IMR-90 (cell line): Measurements from ENCODE around the gene BHLHE23. TPM values are rescaled to one million over a fixed set of nuclear protein-coding genes. Genes with fewer than 3 reads are reported as not detected.

Experiments
- ATAC-seq: fragments of 200-7000 bp; cut with Tn5 transposase; 2 replicates; pipeline ENCODE4 v1.9.1; 2020; ENCODE audit warnings: low read depth, mild to moderate bottlenecking, moderate library complexity
- BruUV-seq: library from RNA; stranded (reverse); fragments of 400-500 nt; replicated peaks from 2 replicates; lab custom pipeline; 2021; lab: Mats Ljungman, UMichigan
- CTCF ChIA-PET: fragments of 300-600 bp; formaldehyde crosslinking; extraction: SDS; loops from one replicate; lab custom pipeline; 2021; ENCODE audit warnings: antibody characterized with exemption; lab: Yijun Ruan, JAX
- POLR2A ChIA-PET: fragments of 300-600 bp; sonication (Branson Sonifier 250); formaldehyde crosslinking; loops from one replicate; lab custom pipeline; 2022; ENCODE audit warnings: antibody characterized with exemption; ENCODE audit not compliant: unreplicated experiment; lab: Charles Lee
- DNase-seq: peaks from one replicate; pipeline ENCODE4 v3.0.0; 2013
- H2AFZ ChIP-seq: replicated peaks from 2 replicates; pipeline ENCODE3; 2013; ENCODE audit warnings: low read length, mild to moderate bottlenecking; ENCODE audit not compliant: poor library complexity
- H2AK5ac ChIP-seq: 2 replicates; pipeline ENCODE4 v1.6.1; 2013; ENCODE audit warnings: low read depth, low read length, inconsistent platforms
- H2AK9ac ChIP-seq: replicated peaks from 2 replicates; pipeline ENCODE3; 2013; ENCODE audit warnings: mild to moderate bottlenecking, low read depth, low read length, moderate library complexity; ENCODE audit not compliant: poor library complexity
- H2BK120ac ChIP-seq: 2 replicates; pipeline ENCODE4 v1.6.1; 2013; ENCODE audit warnings: low read depth, low read length, inconsistent platforms
- H2BK15ac ChIP-seq: 3 replicates; pipeline ENCODE4 v1.6.1; 2013; ENCODE audit warnings: low read depth, low read length, inconsistent platforms
- H2BK20ac ChIP-seq: 2 replicates; pipeline ENCODE4 v1.6.1; 2013; ENCODE audit warnings: low read depth, mild to moderate bottlenecking, inconsistent platforms, low read length, moderate library complexity
- H2BK5ac ChIP-seq: 2 replicates; pipeline ENCODE4 v1.6.1; 2013; ENCODE audit warnings: mild to moderate bottlenecking, low read depth, low read length, inconsistent platforms; ENCODE audit not compliant: poor library complexity, severe bottlenecking
- H3K14ac ChIP-seq: replicated peaks from 2 replicates; pipeline ENCODE4 v1.6.1; 2013; ENCODE audit warnings: low read depth, low read length, inconsistent platforms
- H3K18ac ChIP-seq: 2 replicates; pipeline ENCODE4 v1.6.1; 2013; ENCODE audit warnings: low read depth, low read length, control low read depth
- H3K23ac ChIP-seq: 2 replicates; pipeline ENCODE4 v1.6.1; 2013; ENCODE audit warnings: low read depth, low read length, inconsistent platforms
- H3K27ac ChIP-seq: 2 replicates; pipeline ENCODE4 v1.5.1; 2013; ENCODE audit warnings: mild to moderate bottlenecking, control low read depth, low read length; ENCODE audit not compliant: insufficient read depth
- H3K27me3 ChIP-seq: 2 replicates; pipeline ENCODE4 v1.6.1; 2013; ENCODE audit warnings: low read length; ENCODE audit not compliant: control insufficient read depth, insufficient read depth
- H3K36me3 ChIP-seq: 2 replicates; pipeline ENCODE4 v1.6.1; 2013; ENCODE audit warnings: low read length, mixed read lengths; ENCODE audit not compliant: control insufficient read depth, insufficient read depth
- H3K4ac ChIP-seq: 2 replicates; pipeline ENCODE4 v1.6.1; 2013; ENCODE audit warnings: low read depth, low read length, inconsistent platforms
- H3K4me1 ChIP-seq: 2 replicates; pipeline ENCODE4 v1.6.1; 2013; ENCODE audit warnings: low read length, mixed read lengths; ENCODE audit not compliant: control insufficient read depth, insufficient read depth
- H3K4me2 ChIP-seq: 2 replicates; pipeline ENCODE4 v1.6.1; 2013; ENCODE audit warnings: low read depth, mild to moderate bottlenecking, control low read depth, low read length, moderate library complexity
- H3K4me3 ChIP-seq: 2 replicates; pipeline ENCODE4 v1.5.1; 2013; ENCODE audit warnings: low read depth, mild to moderate bottlenecking, control low read depth, low read length, moderate library complexity; ENCODE audit not compliant: insufficient read depth
- H3K56ac ChIP-seq: 2 replicates; pipeline ENCODE4 v1.6.1; 2013; ENCODE audit warnings: low read length, inconsistent platforms; ENCODE audit not compliant: insufficient read depth; ENCODE audit errors: extremely low read depth
- H3K79me1 ChIP-seq, 2 experiments: 2 replicates each; pipeline ENCODE4 v1.6.1; 2013; ENCODE audit warnings: low read length in 2 of 2, inconsistent platforms in 1 of 2, low read depth in 1 of 2
- H3K9ac ChIP-seq: 2 replicates; pipeline ENCODE4 v1.6.1; 2013; ENCODE audit warnings: low read depth, low read length, control low read depth
- H3K9me1 ChIP-seq: 2 replicates; pipeline ENCODE4 v1.6.1; 2013; ENCODE audit warnings: low read length, inconsistent platforms; ENCODE audit not compliant: insufficient read depth
- H3K9me3 ChIP-seq: 2 replicates; pipeline ENCODE4 v1.6.1; 2013; ENCODE audit warnings: low read length; ENCODE audit not compliant: control insufficient read depth, insufficient read depth
- H4K20me1 ChIP-seq: 2 replicates; pipeline ENCODE4 v1.6.1; 2013; ENCODE audit warnings: low read length, inconsistent platforms; ENCODE audit not compliant: insufficient read depth
- H4K5ac ChIP-seq: 2 replicates; pipeline ENCODE4 v1.6.1; 2013; ENCODE audit warnings: mild to moderate bottlenecking, low read depth, low read length, control low read depth
- H4K8ac ChIP-seq, 2 experiments: 2 replicates each; pipeline ENCODE4 v1.6.1; 2013; ENCODE audit warnings: low read depth in 2 of 2, low read length in 2 of 2, control low read depth in 1 of 2, inconsistent platforms in 1 of 2
- H4K91ac ChIP-seq: 2 replicates; pipeline ENCODE4 v1.6.1; 2013; ENCODE audit warnings: low read depth, low read length, inconsistent platforms; ENCODE audit not compliant: insufficient read depth
- BHLHE40 ChIP-seq: fragments of 150-350 bp; IDR thresholded peaks from 2 replicates; pipeline ENCODE4 v1.6.1; 2016; ENCODE audit warnings: mild to moderate bottlenecking, low read depth, low read length
- CHD1 ChIP-seq: IDR thresholded peaks from 2 replicates; pipeline ENCODE4 v1.6.1; 2012; ENCODE audit warnings: low read depth, low read length, improper control_type of control experiment
- ELK1 ChIP-seq: fragments of 150-350 bp; IDR thresholded peaks from 2 replicates; pipeline ENCODE4 v1.6.1; 2016; ENCODE audit warnings: low read depth, mild to moderate bottlenecking, low read length, moderate library complexity, borderline replicate concordance
- MAZ ChIP-seq: IDR thresholded peaks from 2 replicates; pipeline ENCODE4 v1.6.1; 2012; ENCODE audit warnings: low read depth, mild to moderate bottlenecking, low read length, improper control_type of control experiment, moderate library complexity, borderline replicate concordance
- MXI1 ChIP-seq: IDR thresholded peaks from 2 replicates; pipeline ENCODE4 v1.6.1; 2012; ENCODE audit warnings: low read depth, mild to moderate bottlenecking, low read length, moderate library complexity, borderline replicate concordance
- NFE2L2 ChIP-seq: fragments of 150-350 bp; IDR thresholded peaks from 2 replicates; pipeline ENCODE4 v1.6.1; 2016; ENCODE audit warnings: low read depth, mild to moderate bottlenecking, low read length
- POLR2A ChIP-seq: IDR thresholded peaks from 2 replicates; pipeline ENCODE4 v1.6.1; 2012; ENCODE audit warnings: mild to moderate bottlenecking, low read depth, low read length
- WGBS, 2 experiments: methylation state at CpG; one replicate each; pipeline versions ENCODE4 v1.1.5 to v1.1.7; 2013; ENCODE audit warnings: missing lambda C conversion rate in 2 of 2; ENCODE audit not compliant: insufficient read length in 1 of 2; ENCODE audit errors: extremely low coverage in 2 of 2; 5-methylcytosine and 5-hydroxymethylcytosine counted together
- dilution Hi-C: fragments of 300-500 bp; cut with HindIII; formaldehyde crosslinking; loops from one replicate; pipeline ENCODE4 v1.14.3; 2018; ENCODE audit warnings: low sequenced_read_pairs; ENCODE audit not compliant: unreplicated experiment
- in situ Hi-C: fragments of 300-500 bp; cut with MboI; formaldehyde crosslinking; loops from 3 replicates; pipeline ENCODE4 v1.14.3; 2019; ENCODE audit warnings: low sequenced_read_pairs, inconsistent platforms, mixed read lengths
- intact Hi-C: fragments of 100-400 bp; cut with micrococcal nuclease; formaldehyde crosslinking; loops from 2 replicates; pipeline ENCODE4 v1.10.0; 2022
- polyA plus RNA-seq, 3 experiments: library from polyadenylated mRNA; depleted of rRNA; stranded (reverse); fragments of >200 nt; gene quantifications; 2 replicates each; pipeline ENCODE4 v1.2.3, GENCODE V29; 2012; ENCODE audit warnings: low replicate concordance in 1 of 3
- total RNA-seq: library from RNA; depleted of rRNA; stranded (reverse); fragments of >200 nt; gene quantifications from 2 replicates; pipeline ENCODE4 v1.2.3, GENCODE V29; 2012

BHLHE23 gene
- total and polyA plus RNA-seq, 2 of the 4 experiments (the other 2 are of a cell fraction): not detected

GRCh38 chr20:62959101-62959971 is 47.4 kb downstream of the BHLHE23 start (continued):
- TF ChIP-seq ELK1: no peak

- no peak overlapping the region for H3K23ac ChIP-seq
- H3K4ac ChIP-seq: no peak overlapping the region
- peak overlapping the region; percentile 28 for H2AK9ac ChIP-seq
- no peak overlapping the region for H4K8ac ChIP-seq
- H3K9ac ChIP-seq: no peak overlapping the region
- no peak overlapping the region for H3K27ac ChIP-seq
- WGBS, 2 experiments: 80% methylated on average over 1 of the region's 10 CpGs; no CpG with 5 or more reads in 1 of the 2 experiments
- H3K9me1 ChIP-seq: peaks cover 4% of the 10 kb centered on the region; the same call in 1 of the 2 replicates
- no peak overlapping the region for H3K4me2 ChIP-seq
- dilution Hi-C loops (no loop called here), intact Hi-C loops (no loop called here), in situ Hi-C loops (no loop called here)
- no peak for DNase-seq
- peaks cover 1% of the 10 kb centered on the region; the same call in 1 of the 2 replicates for H3K36me3 ChIP-seq
- H3K4me1 ChIP-seq: peaks cover 10% of the 10 kb centered on the region
- no peak overlapping the region for H4K5ac ChIP-seq
- H4K20me1 ChIP-seq: no peaks in the 10 kb centered on the region
- BruUV-seq: no TSS peak
- no peak overlapping the region for H2BK20ac ChIP-seq
- H2AFZ ChIP-seq: no peak overlapping the region
- H4K91ac ChIP-seq: no peak overlapping the region
- H3K18ac ChIP-seq: no peak overlapping the region
- H3K56ac ChIP-seq: no peak overlapping the region
- H2BK120ac ChIP-seq: no peak overlapping the region
- no peaks in the 10 kb centered on the region; a peak in 1 of 4 replicates for H3K79me1 ChIP-seq
- no peaks in the 10 kb centered on the region; the same call in 1 of the 2 replicates for H3K27me3 ChIP-seq
- H3K9me3 ChIP-seq: no peaks in the 10 kb centered on the region
- ATAC-seq: no peak
- no peak overlapping the region for H2BK5ac ChIP-seq
- H2BK15ac ChIP-seq: no peak overlapping the region
- no peak overlapping the region for H3K14ac ChIP-seq
- H2AK5ac ChIP-seq: no peak overlapping the region
- CTCF ChIA-PET: no interaction called here
- POLR2A ChIA-PET: no interaction called here
- H3K4me3 ChIP-seq: no peak overlapping the region
- TF ChIP-seq BHLHE40 (no peak), POLR2A (no peak), CHD1 (no peak), NFE2L2 (no peak), MAZ (no peak), ELK1 (no peak), MXI1 (no peak)
These were observed 48.2 kb downstream of the BHLHE23 start for GRCh38 chr20:62958388-62959100.
